HPDE6-E6E7 (cell line): ENCODE results near the gene RNU2-63P.
"Not testable (repeated sequence)": the region's sequence is repeated elsewhere in the genome, so short reads cannot be mapped to it uniquely, and the experiment has no call there.

Experiments used
- DNase-seq: peaks from one replicate; pipeline ENCODE4 v3.0.0; 2011; ENCODE audit warnings: missing footprints; ENCODE audit errors: extremely low spot score

Gene RNU2-63P

GRCh38 chr2:88016086-88016959, at the start of gene RNU2-63P:
Gene RNU2-63P, minus strand, starts transcription at chr2:88016547.
- peak; percentile 51 for DNase-seq

GRCh38 chr2:88061295-88061694, 44.9 kb upstream of the RNU2-63P start:
- no peak for DNase-seq

- no peak for DNase-seq
Measured at GRCh38 chr2:88060907-88061275, 44.5 kb upstream of the RNU2-63P start.

GRCh38 chr2:88059979-88060906, 43.9 kb upstream of the RNU2-63P start:
- peak; percentile 53 for DNase-seq

GRCh38 chr2:88058191-88058590, 41.8 kb upstream of the RNU2-63P start:
- DNase-seq: no peak

- DNase-seq: no peak
Measured at GRCh38 chr2:88057437-88057844, 41.1 kb upstream of the RNU2-63P start.

- DNase-seq: peak; percentile 95
Measured at GRCh38 chr2:88055371-88056128, 39.2 kb upstream of the RNU2-63P start, which contains the start of gene KRCC1. Gene KRCC1, minus strand, starts transcription at chr2:88055783. Its CDS starts 27,220 bp downstream, at chr2:88028563.

- DNase-seq: no peak
Measured at GRCh38 chr2:88054782-88055370, 38.5 kb upstream of the RNU2-63P start.

GRCh38 chr2:88053934-88054781, 37.8 kb upstream of the RNU2-63P start:
- DNase-seq: no peak

- no peak for DNase-seq
Measured at GRCh38 chr2:88053296-88053695, 36.9 kb upstream of the RNU2-63P start.

- DNase-seq: no peak
Measured at GRCh38 chr2:88051792-88052191, 35.4 kb upstream of the RNU2-63P start.

GRCh38 chr2:88049622-88050021, 33.3 kb upstream of the RNU2-63P start:
- DNase-seq: no peak

GRCh38 chr2:88048541-88048940, 32.2 kb upstream of the RNU2-63P start:
- DNase-seq: no peak

- not testable (repeated sequence) for DNase-seq
Measured at GRCh38 chr2:88045561-88045960, 29.2 kb upstream of the RNU2-63P start.

GRCh38 chr2:88042476-88042875, 26.1 kb upstream of the RNU2-63P start:
- no peak for DNase-seq

GRCh38 chr2:88038263-88039105, 22.1 kb upstream of the RNU2-63P start:
- peak; percentile 26 for DNase-seq

GRCh38 chr2:88036606-88037005, 20.3 kb upstream of the RNU2-63P start:
- no peak for DNase-seq

- DNase-seq: no peak
Measured at GRCh38 chr2:88036182-88036581, 19.8 kb upstream of the RNU2-63P start.

GRCh38 chr2:88032070-88032702, 15.8 kb upstream of the RNU2-63P start:
- DNase-seq: no peak
